ENCODE measurements around the gene FKBP6. TPM values are rescaled to one million over a fixed set of nuclear protein-coding genes. Genes with fewer than 3 reads are reported as not detected.
"Not testable (repeated sequence)": the region's sequence is repeated elsewhere in the genome, so short reads cannot be mapped to it uniquely, and the experiment has no call there.

Gene FKBP6

GRCh38 chr7:73399185-73400050 lies 71.5 kb downstream of the FKBP6 start:
- not testable (repeated sequence) for H3K14ac ChIP-seq (ENCODE audit: low read length in 2 of 2)

GRCh38 chr7:73404860-73405259 lies 76.9 kb downstream of the FKBP6 start:
- WGBS, result 81% methylated on average over 3 of the region's 3 CpGs
- H2BK15ac ChIP-seq (ENCODE audit: low read depth, poor library complexity, severe bottlenecking); H4K8ac ChIP-seq (ENCODE audit: low read length); H2BK120ac ChIP-seq (ENCODE audit: low read depth, low read length); H3K23ac ChIP-seq (ENCODE audit: low read length in 2 of 2); H3K36me3 ChIP-seq (ENCODE audit: control insufficient read depth in 1 of 2, insufficient read depth in 2 of 2, low read depth in 1 of 2, low read length in 2 of 2); H2BK5ac ChIP-seq (ENCODE audit: low read depth, low read length, poor library complexity, severe bottlenecking); H2BK12ac ChIP-seq (ENCODE audit: low read length in 2 of 2); DNase-seq; H4K91ac ChIP-seq (ENCODE audit: low read length); H3K4me3 ChIP-seq (ENCODE audit: insufficient read depth in 1 of 2, low read depth in 1 of 2, low read length in 2 of 2); H3K79me1 ChIP-seq (replicated peaks; ENCODE audit: low read length, poor library complexity, severe bottlenecking); H3K27ac ChIP-seq (ENCODE audit: low read length, poor library complexity, severe bottlenecking); H3K14ac ChIP-seq (ENCODE audit: low read length in 2 of 2); H3K27me3 ChIP-seq (ENCODE audit: control insufficient read depth in 1 of 2, insufficient read depth in 1 of 2, low read length in 2 of 2); H2AK5ac ChIP-seq (ENCODE audit: low read length, severe bottlenecking); H3K9ac ChIP-seq (ENCODE audit: low read length); H3K4ac ChIP-seq (ENCODE audit: low read depth in 1 of 2, low read length in 2 of 2); H3K4me1 ChIP-seq (ENCODE audit: control insufficient read depth, insufficient read depth, low read depth, low read length); H3K9me3 ChIP-seq (ENCODE audit: control insufficient read depth, low read length); H3K4me2 ChIP-seq (ENCODE audit: low read length, poor library complexity, severe bottlenecking); H3K18ac ChIP-seq (ENCODE audit: low read depth in 1 of 2, low read length in 2 of 2); H2AFZ ChIP-seq (ENCODE audit: low read depth, low read length): not testable (repeated sequence)

More at GRCh38 chr7:73399185-73400050, 71.5 kb downstream of the FKBP6 start:
- not testable (repeated sequence) for H3K4me1 ChIP-seq (ENCODE audit: control insufficient read depth, insufficient read depth, low read depth, low read length); H3K4ac ChIP-seq (ENCODE audit: low read depth in 1 of 2, low read length in 2 of 2); H4K91ac ChIP-seq (ENCODE audit: low read length); H2AFZ ChIP-seq (ENCODE audit: low read depth, low read length); H2BK12ac ChIP-seq (ENCODE audit: low read length in 2 of 2); H3K79me1 ChIP-seq (replicated peaks; ENCODE audit: low read length, poor library complexity, severe bottlenecking); H3K36me3 ChIP-seq (ENCODE audit: control insufficient read depth in 1 of 2, insufficient read depth in 2 of 2, low read depth in 1 of 2, low read length in 2 of 2); H3K27ac ChIP-seq (ENCODE audit: low read length, poor library complexity, severe bottlenecking); H3K9me3 ChIP-seq (ENCODE audit: control insufficient read depth, low read length); DNase-seq; H2BK120ac ChIP-seq (ENCODE audit: low read depth, low read length); H2BK15ac ChIP-seq (ENCODE audit: low read depth, poor library complexity, severe bottlenecking); H2AK5ac ChIP-seq (ENCODE audit: low read length, severe bottlenecking); H2BK5ac ChIP-seq (ENCODE audit: low read depth, low read length, poor library complexity, severe bottlenecking); H3K18ac ChIP-seq (ENCODE audit: low read depth in 1 of 2, low read length in 2 of 2); H3K4me2 ChIP-seq (ENCODE audit: low read length, poor library complexity, severe bottlenecking); H4K8ac ChIP-seq (ENCODE audit: low read length); H3K23ac ChIP-seq (ENCODE audit: low read length in 2 of 2)
- 96% methylated on average over 15 of the region's 19 CpGs for WGBS
- H3K9ac ChIP-seq (ENCODE audit: low read length), result peak overlapping the region; percentile 38
- peak overlapping the region in 1 of 2 experiments; percentile 61 for H3K4me3 ChIP-seq (ENCODE audit: insufficient read depth in 1 of 2, low read depth in 1 of 2, low read length in 2 of 2)
- H3K27me3 ChIP-seq (ENCODE audit: control insufficient read depth in 1 of 2, insufficient read depth in 1 of 2, low read length in 2 of 2), result peaks cover 0 to 13% of the 10 kb centered on the region in 2 experiments

Small RNA genes lying within 50 kb of the gene (small RNA-seq; reads per million reads assigned to genes)
- gene RF00019 (ENCODE audit: low read depth) (not detected), gene RNU6-1080P (ENCODE audit: low read depth) (not detected)
